OCI-LY3 (cell line): ENCODE results near the gene SLC27A2.
"Not testable (repeated sequence)": the region's sequence is repeated elsewhere in the genome, so short reads cannot be mapped to it uniquely, and the experiment has no call there.

Experiments
- EZH2phosphoT487 ChIP-seq: fragments of 200-600 bp; shearing (Covaris generic); IDR thresholded peaks from 2 replicates; pipeline ENCODE4 v1.6.1; 2018; ENCODE audit warnings: antibody characterized with exemption, mixed run types, low read depth
- TF ChIP-seq, protein P1 (sequence below): fragments of 200-600, 300-600 bp; sonication (generic); IDR thresholded peaks from 2 replicates; pipeline ENCODE4 v1.5.1; 2014; ENCODE audit warnings: antibody characterized with exemption, low read length, low read depth

DNA sequence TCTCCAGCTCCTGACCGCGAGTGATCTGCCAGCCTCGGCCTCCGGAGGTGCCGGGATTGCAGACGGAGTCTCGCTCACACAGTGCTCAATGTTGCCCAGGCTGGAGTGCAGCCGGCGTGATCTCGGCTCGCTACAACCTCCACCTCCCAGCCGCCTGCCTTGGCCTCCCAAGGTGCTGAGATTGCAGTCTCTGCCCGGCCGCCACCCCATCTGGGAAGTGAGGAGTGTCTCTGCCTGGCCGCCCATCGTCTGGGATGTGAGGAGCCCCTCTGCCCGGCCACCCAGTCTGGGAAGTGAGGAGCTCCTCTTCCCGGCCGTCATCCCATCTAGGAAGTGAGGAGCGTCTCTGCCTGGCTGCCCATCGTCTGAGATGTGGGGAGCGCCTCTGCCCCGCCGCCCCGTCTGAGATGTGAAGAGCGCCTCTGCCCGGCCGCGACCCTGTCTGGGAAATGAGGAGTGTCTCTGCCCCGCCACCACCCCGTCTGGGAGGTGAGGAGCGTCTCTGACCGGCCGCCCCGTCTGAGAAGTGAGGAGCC, 9.6 kb upstream of the SLC27A2 start:
- TF ChIP-seq, protein P1, sequence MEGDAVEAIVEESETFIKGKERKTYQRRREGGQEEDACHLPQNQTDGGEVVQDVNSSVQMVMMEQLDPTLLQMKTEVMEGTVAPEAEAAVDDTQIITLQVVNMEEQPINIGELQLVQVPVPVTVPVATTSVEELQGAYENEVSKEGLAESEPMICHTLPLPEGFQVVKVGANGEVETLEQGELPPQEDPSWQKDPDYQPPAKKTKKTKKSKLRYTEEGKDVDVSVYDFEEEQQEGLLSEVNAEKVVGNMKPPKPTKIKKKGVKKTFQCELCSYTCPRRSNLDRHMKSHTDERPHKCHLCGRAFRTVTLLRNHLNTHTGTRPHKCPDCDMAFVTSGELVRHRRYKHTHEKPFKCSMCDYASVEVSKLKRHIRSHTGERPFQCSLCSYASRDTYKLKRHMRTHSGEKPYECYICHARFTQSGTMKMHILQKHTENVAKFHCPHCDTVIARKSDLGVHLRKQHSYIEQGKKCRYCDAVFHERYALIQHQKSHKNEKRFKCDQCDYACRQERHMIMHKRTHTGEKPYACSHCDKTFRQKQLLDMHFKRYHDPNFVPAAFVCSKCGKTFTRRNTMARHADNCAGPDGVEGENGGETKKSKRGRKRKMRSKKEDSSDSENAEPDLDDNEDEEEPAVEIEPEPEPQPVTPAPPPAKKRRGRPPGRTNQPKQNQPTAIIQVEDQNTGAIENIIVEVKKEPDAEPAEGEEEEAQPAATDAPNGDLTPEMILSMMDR = not testable (repeated sequence)
- TF ChIP-seq EZH2phosphoT487 = not testable (repeated sequence)
